MM.1S (cell line): ENCODE measurements around the gene PHF24.

Experiments
- DNase-seq: peaks from one replicate; pipeline ENCODE4 v3.0.0-alpha.2; 2015
- H2AFZ ChIP-seq: fragments of 300-600 bp; sonication (generic); 2 replicates; pipeline ENCODE4 v1.6.0; 2016; ENCODE audit warnings: antibody characterized with exemption, low read length
- H3F3A ChIP-seq: fragments of 300-600 bp; sonication (generic); 2 replicates; pipeline ENCODE4 v1.6.1; 2016; ENCODE audit warnings: mild to moderate bottlenecking, antibody characterized with exemption, low read length, moderate library complexity, mixed read lengths; ENCODE audit not compliant: insufficient read depth
- H3K27ac ChIP-seq: fragments of 300-600 bp; sonication (generic); 2 replicates; pipeline ENCODE4 v1.5.1; 2016; ENCODE audit warnings: mild to moderate bottlenecking, low read length
- H3K27me3 ChIP-seq: fragments of 300-600 bp; sonication (generic); replicated peaks from 2 replicates; pipeline ENCODE4 v1.6.0; 2016; ENCODE audit warnings: low read length; ENCODE audit not compliant: insufficient read depth
- H3K36me3 ChIP-seq: fragments of 300-600 bp; sonication (generic); replicated peaks from 2 replicates; pipeline ENCODE4 v1.6.1; 2016; ENCODE audit warnings: mild to moderate bottlenecking, low read length, mixed read lengths; ENCODE audit not compliant: insufficient read depth
- H3K4me1 ChIP-seq: fragments of 300-600 bp; sonication (generic); 2 replicates; pipeline ENCODE4 v1.6.1; 2016; ENCODE audit warnings: low read length, mixed read lengths
- H3K4me2 ChIP-seq: fragments of 300-600 bp; sonication (generic); 2 replicates; pipeline ENCODE4 v1.6.0; 2016; ENCODE audit warnings: low read depth, low read length
- H3K4me3 ChIP-seq: fragments of 300-600 bp; sonication (generic); 2 replicates; pipeline ENCODE4 v1.5.1; 2016; ENCODE audit warnings: low read length, mixed read lengths
- H3K79me2 ChIP-seq: fragments of 300-600 bp; sonication (generic); 2 replicates; pipeline ENCODE4 v1.6.1; 2016; ENCODE audit warnings: mixed run types, low read length, mixed read lengths
- H3K9ac ChIP-seq: fragments of 300-600 bp; sonication (generic); 2 replicates; pipeline ENCODE4 v1.6.1; 2016; ENCODE audit warnings: low read length, mixed read lengths
- H3K9me2 ChIP-seq: fragments of 300-600 bp; sonication (generic); replicated peaks from 2 replicates; pipeline ENCODE4 v1.6.1; 2016; ENCODE audit warnings: mild to moderate bottlenecking, low read length, mixed read lengths; ENCODE audit not compliant: insufficient read depth
- H3K9me3 ChIP-seq: fragments of 300-600 bp; sonication (generic); replicated peaks from 2 replicates; pipeline ENCODE4 v1.6.1; 2016; ENCODE audit warnings: mild to moderate bottlenecking, low read length, mixed read lengths; ENCODE audit not compliant: insufficient read depth
- H4K20me1 ChIP-seq: fragments of 300-600 bp; sonication (generic); 2 replicates; pipeline ENCODE4 v1.6.1; 2016; ENCODE audit warnings: mild to moderate bottlenecking, low read length, moderate library complexity, mixed read lengths; ENCODE audit not compliant: insufficient read depth
- EZH2 ChIP-seq: fragments of 300-600 bp; sonication (generic); optimal IDR thresholded peaks from 2 replicates; pipeline ENCODE3; 2017; ENCODE audit warnings: low read depth, mild to moderate bottlenecking, antibody characterized with exemption, low read length, mixed read lengths
- EZH2phosphoT487 ChIP-seq: fragments of 300-600 bp; sonication (generic); IDR thresholded peaks from 2 replicates; pipeline ENCODE4 v1.6.1; 2018; ENCODE audit warnings: antibody characterized with exemption, low read length
- TF ChIP-seq, protein P1 (sequence below): fragments of 300-600 bp; sonication (generic); IDR thresholded peaks from 2 replicates; pipeline ENCODE4 v1.5.1; 2016; ENCODE audit warnings: antibody characterized with exemption, low read length, mixed read lengths

PHF24 gene

DNA sequence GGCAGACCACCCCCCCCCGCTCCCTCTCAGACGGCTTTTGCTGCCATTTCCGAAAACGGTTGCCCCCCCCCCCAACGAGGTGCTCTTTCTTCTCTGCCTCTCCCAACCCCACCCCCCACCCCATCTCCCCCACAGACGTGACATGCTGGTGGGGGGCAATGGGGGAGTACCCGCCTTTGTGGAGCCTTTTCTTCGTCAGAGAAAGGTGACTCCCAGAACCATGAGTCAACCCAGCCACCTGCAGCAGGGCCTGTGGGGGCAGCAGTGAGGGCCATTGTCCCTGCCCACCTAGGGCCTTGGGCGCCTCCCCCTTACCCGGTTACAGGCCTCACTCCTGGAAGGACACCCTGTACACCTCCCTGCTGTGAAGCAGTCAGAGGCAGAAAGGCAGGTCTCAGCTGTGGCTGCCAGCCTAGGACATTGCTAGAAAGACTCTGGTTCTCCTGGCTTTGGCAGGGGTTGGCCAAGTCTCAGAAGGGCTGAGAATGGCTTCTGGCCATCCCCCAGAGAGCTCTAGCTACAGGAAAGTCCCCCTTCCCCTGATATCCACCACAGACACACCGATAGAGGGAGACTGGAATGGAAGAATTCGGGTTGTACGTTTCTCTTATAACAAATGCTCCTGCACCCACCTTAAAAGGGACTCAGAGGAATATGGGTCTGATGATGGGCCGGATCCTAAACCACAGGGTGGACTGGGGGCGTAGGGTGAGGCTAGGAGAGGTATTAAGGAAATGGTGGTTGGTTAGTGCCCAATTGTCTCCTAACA is 33.7 kb downstream of the PHF24 start:
- H3K9ac ChIP-seq: no peak overlapping the region
- peaks cover 9% of the 10 kb centered on the region; the same call in 1 of the 2 replicates for H3F3A ChIP-seq
- H3K27ac ChIP-seq: no peak overlapping the region
- TF ChIP-seq, protein P1, sequence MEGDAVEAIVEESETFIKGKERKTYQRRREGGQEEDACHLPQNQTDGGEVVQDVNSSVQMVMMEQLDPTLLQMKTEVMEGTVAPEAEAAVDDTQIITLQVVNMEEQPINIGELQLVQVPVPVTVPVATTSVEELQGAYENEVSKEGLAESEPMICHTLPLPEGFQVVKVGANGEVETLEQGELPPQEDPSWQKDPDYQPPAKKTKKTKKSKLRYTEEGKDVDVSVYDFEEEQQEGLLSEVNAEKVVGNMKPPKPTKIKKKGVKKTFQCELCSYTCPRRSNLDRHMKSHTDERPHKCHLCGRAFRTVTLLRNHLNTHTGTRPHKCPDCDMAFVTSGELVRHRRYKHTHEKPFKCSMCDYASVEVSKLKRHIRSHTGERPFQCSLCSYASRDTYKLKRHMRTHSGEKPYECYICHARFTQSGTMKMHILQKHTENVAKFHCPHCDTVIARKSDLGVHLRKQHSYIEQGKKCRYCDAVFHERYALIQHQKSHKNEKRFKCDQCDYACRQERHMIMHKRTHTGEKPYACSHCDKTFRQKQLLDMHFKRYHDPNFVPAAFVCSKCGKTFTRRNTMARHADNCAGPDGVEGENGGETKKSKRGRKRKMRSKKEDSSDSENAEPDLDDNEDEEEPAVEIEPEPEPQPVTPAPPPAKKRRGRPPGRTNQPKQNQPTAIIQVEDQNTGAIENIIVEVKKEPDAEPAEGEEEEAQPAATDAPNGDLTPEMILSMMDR: no peak
- no peak for TF ChIP-seq EZH2phosphoT487
- TF ChIP-seq EZH2: no peak
- no peaks in the 10 kb centered on the region for H3K9me3 ChIP-seq
- H3K36me3 ChIP-seq: no peaks in the 10 kb centered on the region
- H3K27me3 ChIP-seq: 0 out of 2 replicates have a peak, but pooled peaks cover 4% of the 10 kb centered on the region
- H3K4me2 ChIP-seq: no peak overlapping the region
- DNase-seq: no peak
- no peaks in the 10 kb centered on the region for H3K4me1 ChIP-seq
- H2AFZ ChIP-seq: no peak overlapping the region
- no peaks in the 10 kb centered on the region for H4K20me1 ChIP-seq
- H3K9me2 ChIP-seq: no peaks in the 10 kb centered on the region
- no peak overlapping the region for H3K4me3 ChIP-seq
- H3K79me2 ChIP-seq: no peaks in the 10 kb centered on the region

DNA sequence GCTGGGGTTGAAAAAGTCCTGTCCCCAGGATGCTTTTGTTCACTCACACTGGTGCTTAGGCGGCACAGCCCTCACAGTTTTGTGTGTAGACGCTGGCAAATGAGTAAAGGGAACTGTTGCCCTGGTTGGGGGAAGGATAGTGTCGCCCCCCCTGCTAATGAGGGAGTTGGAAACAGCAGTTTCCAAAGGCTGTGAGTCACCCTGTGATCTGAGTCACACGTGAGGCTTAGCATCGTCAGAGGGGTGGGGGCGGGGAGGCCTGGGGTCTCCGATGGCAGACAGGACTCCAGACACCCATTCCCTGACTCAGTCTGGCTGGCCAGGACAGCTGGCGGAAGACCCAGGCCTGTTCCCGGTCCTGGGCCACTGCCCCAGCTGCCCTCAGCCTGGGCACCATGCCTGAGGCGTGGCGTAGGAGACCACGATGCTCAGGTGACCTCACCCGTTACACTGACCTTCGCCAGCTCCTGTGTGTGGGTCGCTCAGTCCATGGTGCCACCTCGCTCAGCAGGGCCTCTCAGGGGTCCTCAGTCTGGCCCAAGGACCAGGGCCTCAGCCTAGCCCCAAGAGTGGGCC is 34.4 kb downstream of the PHF24 start:
- Histone ChIP-seq H3K9ac (no peak overlapping the region), H3K4me3 (no peak overlapping the region)

DNA sequence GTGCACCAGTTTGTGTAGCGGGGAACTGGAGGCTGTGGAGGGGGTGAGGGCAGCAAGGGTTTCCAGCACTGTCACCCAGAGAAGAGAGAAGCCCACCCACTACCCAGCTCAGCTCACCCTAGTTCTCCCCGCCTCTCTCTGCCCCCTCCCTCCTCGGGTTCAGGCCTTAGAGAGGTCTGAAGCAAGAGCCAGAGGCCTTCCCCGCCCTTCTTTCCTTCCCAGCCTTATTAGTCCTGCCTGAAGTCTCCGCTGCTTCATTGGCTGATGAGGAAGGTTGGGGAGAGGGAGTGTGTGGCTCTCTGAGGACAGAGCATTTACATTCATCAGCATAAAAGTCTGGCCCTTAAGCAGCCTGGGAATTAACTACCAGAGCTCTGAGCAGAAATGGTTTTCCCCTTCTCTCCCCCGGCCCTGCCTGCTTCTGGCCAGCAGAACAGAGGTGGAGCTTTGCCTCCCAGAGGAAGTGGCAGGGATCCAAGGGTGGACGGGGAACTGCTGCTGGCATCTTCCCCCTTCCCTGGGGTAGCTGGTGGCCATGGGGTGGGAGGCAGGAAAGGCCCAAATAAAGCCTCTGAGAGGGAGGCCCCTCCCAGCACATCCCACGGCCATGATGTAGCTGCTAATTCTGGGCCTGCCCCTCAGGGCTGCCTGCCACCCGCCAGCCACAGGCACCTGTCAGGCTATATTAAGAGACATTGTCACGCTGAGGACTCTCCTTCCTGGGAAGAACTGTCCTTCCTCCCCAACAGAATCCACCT is 35.6 kb downstream of the PHF24 start:
- H3K79me2 ChIP-seq: no peaks in the 10 kb centered on the region
- DNase-seq: no peak
- no peak overlapping the region for H2AFZ ChIP-seq
- no peaks in the 10 kb centered on the region for H3K36me3 ChIP-seq
- H3K9ac ChIP-seq: no peak overlapping the region
- peaks cover 9% of the 10 kb centered on the region; the same call in 1 of the 2 replicates for H3F3A ChIP-seq
- no peaks in the 10 kb centered on the region for H3K9me3 ChIP-seq
- 0 out of 2 replicates have a peak, but pooled peaks cover 4% of the 10 kb centered on the region for H3K27me3 ChIP-seq
- no peak overlapping the region for H3K27ac ChIP-seq
- no peaks in the 10 kb centered on the region for H3K9me2 ChIP-seq
- no peaks in the 10 kb centered on the region for H4K20me1 ChIP-seq
- no peaks in the 10 kb centered on the region for H3K4me1 ChIP-seq
- no peak overlapping the region for H3K4me3 ChIP-seq
- TF ChIP-seq, protein P1: no peak
- TF ChIP-seq EZH2 (no peak), EZH2phosphoT487 (no peak)
- no peak overlapping the region for H3K4me2 ChIP-seq

More for the DNA sequence above, 34.4 kb downstream of the PHF24 start:
- H3K27ac ChIP-seq: no peak overlapping the region
- H2AFZ ChIP-seq: no peak overlapping the region
- no peak for TF ChIP-seq EZH2phosphoT487
- TF ChIP-seq, protein P1: no peak
- TF ChIP-seq EZH2: no peak
- no peaks in the 10 kb centered on the region for H3K79me2 ChIP-seq
- H3K9me3 ChIP-seq: no peaks in the 10 kb centered on the region
- H3K4me2 ChIP-seq: no peak overlapping the region
- no peaks in the 10 kb centered on the region for H3K9me2 ChIP-seq
- H3K27me3 ChIP-seq: 0 out of 2 replicates have a peak, but pooled peaks cover 4% of the 10 kb centered on the region
- no peaks in the 10 kb centered on the region for H3K4me1 ChIP-seq
- H3F3A ChIP-seq: peaks cover 9% of the 10 kb centered on the region; the same call in 1 of the 2 replicates
- no peaks in the 10 kb centered on the region for H3K36me3 ChIP-seq
- H4K20me1 ChIP-seq: no peaks in the 10 kb centered on the region
- no peak for DNase-seq
